Inferior parietal cortex (tissue), 1 donor: ENCODE measurements around the gene CNTD1.
"Not testable (repeated sequence)": the region's sequence is repeated elsewhere in the genome, so short reads cannot be mapped to it uniquely, and the experiment has no call there.

ENCODE experiments used
- DNase-seq: peaks from one replicate; pipeline ENCODE4 v3.0.0-alpha.2; 2016; ENCODE audit errors: extremely low spot score

Gene CNTD1, protein sequence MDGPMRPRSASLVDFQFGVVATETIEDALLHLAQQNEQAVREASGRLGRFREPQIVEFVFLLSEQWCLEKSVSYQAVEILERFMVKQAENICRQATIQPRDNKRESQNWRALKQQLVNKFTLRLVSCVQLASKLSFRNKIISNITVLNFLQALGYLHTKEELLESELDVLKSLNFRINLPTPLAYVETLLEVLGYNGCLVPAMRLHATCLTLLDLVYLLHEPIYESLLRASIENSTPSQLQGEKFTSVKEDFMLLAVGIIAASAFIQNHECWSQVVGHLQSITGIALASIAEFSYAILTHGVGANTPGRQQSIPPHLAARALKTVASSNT

GRCh38 chr17:42798383-42799380 lies at the start of gene CNTD1, which contains the start of gene COA3:
TSS of gene CNTD1 (plus strand) at chr17:42798861. CDS start at chr17:42799068, 207 bp downstream.
TSS of gene COA3 (minus strand) at chr17:42798704. CDS start at chr17:42798681, 23 bp downstream.
- peak; percentile 86 for DNase-seq

GRCh38 chr17:42748908-42749798 lies 49.5 kb upstream of the CNTD1 start:
- no peak for DNase-seq

- no peak for DNase-seq
Measured at GRCh38 chr17:42750739-42751344, 47.8 kb upstream of the CNTD1 start.

GRCh38 chr17:42751628-42752027 lies 47.0 kb upstream of the CNTD1 start:
- no peak for DNase-seq

- DNase-seq: no peak
Measured at GRCh38 chr17:42754782-42755181, 43.9 kb upstream of the CNTD1 start.

GRCh38 chr17:42759982-42760651 lies 38.5 kb upstream of the CNTD1 start:
- DNase-seq: no peak

DNA sequence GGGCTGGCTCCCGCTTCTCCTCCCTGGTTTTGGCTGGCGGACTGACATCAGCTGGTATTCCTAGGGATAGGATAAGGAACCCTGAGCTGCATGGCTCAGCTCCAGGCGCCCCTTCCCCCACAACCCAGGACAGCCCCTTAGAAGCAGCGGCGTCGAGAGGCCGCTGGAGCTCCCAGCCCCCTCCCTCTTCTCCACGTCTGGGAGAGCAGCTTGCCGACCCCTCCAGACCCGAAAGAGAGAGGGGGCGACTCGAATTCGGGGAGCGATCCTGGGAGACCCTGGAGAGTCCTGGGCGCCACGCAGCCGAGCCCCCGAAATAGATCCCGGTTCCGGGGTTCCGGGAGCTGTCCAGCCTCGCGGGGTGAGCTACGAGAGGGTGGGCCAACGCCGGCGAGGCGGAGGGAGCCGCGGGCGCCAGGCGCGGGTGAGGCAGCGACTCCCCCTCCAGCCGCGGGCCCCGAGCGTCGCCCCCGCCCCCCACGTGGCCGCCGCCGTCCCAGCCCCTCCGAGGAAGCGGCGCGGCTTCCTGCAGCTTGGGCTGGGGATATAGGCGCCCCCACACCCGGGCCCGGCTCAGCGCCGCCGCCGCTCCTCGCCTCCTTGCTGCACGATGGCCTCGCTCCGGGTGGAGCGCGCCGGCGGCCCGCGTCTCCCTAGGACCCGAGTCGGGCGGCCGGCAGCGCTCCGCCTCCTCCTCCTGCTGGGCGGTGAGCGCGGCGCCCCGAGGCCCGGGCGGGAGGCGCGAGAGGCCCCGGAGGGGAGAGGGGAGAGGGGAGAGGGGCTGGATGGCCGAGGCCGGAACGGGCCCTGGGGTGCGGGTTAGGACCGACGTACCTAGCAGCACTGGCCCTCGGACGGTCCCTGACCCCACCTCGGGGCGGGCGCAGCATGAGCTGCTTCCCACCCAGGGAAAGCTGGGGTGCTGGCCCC lies 37.7 kb upstream of the CNTD1 start, which contains the start of gene RAMP2:
Gene RAMP2, plus strand, starts transcription at position 576 of the 930 bp plus-strand sequence. Its CDS starts 35 bp downstream, at position 611.
- DNase-seq: no peak

- DNase-seq: no peak
Measured at GRCh38 chr17:42761638-42762037, 37.0 kb upstream of the CNTD1 start.

GRCh38 chr17:42766124-42766523 lies 32.5 kb upstream of the CNTD1 start:
- DNase-seq: no peak

DNA sequence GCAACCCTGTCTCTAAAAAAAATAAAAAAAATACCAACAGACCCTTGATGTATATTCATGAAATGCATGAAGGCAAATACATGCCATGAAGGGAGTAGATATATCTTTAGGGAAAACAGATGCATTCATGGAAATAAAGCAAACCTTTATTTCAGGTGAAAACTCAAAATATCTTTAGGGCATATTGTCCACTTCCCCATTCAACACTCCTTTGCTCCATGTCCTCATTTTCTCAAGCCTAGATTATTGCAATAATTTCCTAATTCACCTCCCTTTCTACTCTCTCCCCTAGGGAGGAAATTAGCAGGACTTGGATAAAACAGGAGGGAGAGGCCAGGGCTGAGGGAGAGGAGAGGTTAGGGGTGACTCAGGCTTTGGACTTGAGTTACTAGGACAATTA lies 31.1 kb upstream of the CNTD1 start:
- no peak for DNase-seq

DNA sequence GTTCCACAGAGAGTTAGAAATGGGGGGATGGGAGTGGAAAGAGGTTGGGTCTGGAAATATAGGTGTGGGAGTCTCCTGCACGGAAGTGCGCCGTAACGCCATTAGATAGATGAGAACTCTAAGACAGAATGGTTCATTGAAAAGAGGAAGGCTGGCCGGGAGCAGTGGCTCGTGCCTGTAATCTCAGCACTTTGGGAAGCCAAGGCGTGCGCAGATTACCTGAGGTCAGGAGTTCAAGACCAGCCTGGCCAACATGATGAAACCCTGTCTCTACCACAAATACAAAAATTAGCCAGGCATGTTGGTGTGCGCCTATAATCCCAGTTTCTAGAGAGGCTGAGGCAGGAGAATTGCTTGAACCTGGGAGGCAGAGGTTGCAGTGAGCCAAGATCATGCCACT lies 30.7 kb upstream of the CNTD1 start:
- DNase-seq: not testable (repeated sequence)

DNA sequence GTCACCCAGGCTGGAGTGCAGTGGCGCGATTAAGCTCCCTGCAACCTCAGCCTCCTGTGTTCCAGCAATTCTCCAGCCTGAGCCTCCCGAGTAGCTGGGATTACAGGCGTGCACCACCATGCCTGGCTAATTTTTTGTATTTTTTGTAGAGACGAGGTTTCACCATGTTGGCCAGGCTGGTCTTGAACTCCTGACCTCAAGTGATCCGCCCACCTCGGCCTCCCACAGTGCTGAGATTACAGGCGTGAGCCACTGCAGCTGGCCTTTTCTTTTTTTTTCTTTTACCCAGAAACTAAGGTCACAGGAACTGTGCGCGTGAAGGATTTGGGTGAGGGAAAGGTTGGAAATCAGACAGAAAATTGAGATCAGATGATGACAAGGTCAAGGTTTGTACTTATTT lies 28.7 kb upstream of the CNTD1 start:
- not testable (repeated sequence) for DNase-seq

DNA sequence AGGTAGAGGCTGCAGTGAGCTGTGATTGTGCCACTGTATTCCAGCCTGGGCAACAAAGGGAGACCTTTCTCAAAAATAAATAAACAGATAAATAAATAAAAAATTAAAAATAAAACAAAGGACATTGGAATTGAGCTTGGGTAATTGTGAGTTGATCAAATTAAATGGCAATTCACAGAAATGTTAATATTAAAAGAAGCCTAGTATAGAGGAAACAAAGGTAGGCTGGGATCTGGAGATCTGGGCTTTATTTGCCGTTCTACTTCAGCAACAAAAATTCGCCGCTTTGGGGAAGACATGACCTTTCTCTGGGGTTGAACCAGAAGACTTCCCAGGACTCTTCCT lies 25.7 kb upstream of the CNTD1 start:
- no peak for DNase-seq

- DNase-seq: peak; percentile 92
Measured at GRCh38 chr17:42773290-42774035, 25.2 kb upstream of the CNTD1 start, which contains the start of gene VPS25. TSS of gene VPS25 (plus strand) at chr17:42773449. CDS start at chr17:42773476, 27 bp downstream.

- DNase-seq: no peak
Measured at GRCh38 chr17:42774066-42774745, 24.5 kb upstream of the CNTD1 start.

DNA sequence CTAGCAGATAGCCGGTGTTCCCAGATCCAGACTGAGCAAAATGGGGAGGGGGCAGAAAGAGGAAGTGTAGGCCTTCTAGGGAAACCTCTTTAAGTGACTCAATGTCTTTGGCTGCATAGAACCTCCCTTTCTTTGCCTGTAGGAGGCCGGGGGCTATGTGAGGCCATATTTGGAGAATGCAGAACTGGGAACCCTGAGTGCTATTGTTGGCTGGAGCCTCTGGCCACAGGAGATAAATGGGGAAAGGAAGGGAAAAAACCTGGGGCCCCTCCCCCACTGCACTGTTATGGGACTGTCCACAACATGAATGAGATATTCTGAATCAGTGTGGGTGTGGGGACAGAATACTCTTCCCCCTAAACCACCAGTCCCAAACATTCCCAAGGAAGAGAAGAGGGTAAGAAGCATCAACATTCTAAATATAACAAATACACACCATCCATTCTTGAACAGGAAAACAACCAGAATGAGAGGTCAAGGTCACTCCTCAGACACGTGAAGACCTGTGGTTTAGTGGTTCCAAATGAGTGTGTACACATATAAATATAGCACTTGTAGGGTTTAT lies 23.0 kb upstream of the CNTD1 start:
- DNase-seq: peak; percentile 4

DNA sequence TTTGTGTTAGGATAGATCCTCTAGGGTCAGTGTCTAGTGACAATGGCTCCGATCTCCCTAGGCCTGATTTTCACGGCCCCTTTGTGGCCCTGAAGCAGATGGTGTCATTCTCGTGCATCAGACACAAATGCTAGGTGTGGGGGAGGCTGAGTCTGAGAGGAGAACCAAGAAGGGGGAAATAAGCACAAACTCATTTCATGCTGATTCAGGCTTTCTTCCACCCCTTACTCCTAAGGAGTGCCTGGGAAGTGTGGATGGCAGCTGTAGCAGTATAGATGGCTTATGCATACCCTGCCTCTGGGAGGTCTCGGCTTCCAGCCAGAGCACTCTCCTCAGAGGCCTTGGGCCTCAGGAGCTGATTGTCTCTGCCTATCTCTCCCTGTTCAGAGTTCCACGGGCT lies 20.1 kb upstream of the CNTD1 start:
- no peak for DNase-seq
